Measurements from ENCODE around the gene ODF2. TPM values are rescaled to one million over a fixed set of nuclear protein-coding genes. Genes with fewer than 3 reads are reported as not detected.

The ODF2 gene
- total RNA-seq, 4 donors from 2014 or later, result 14.4 to 37.3 (median 25.9) TPM

DNA sequence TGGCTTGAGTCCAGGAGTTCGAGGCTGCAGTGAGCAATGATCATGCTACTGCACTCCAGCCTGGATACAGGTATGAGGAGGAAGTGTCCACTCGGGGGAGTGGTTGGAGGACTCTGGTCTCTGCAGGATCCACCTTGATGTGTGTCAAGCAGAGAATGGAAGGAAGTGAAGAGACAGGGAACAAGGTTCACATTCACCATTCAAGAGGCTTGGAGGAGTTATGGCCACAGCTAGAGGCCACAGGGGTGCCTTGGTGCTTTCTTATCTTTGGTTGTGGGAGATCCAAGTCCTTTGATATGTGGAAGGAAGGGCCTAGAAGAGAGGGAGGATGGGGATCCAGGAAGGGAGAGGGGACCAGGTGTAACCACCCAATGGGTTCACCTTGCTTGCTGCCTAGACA lies 40.5 kb upstream of the ODF2 start:
- Histone ChIP-seq H3K4me1 (no peaks in the 10 kb centered on the region), H3K4me3 (no peak overlapping the region), H3K27ac (no peak overlapping the region), H3K9me3 (no peaks in the 10 kb centered on the region), H3K27me3 (peaks cover 0 to 8% of the 10 kb centered on the region in 2 donors), H3K36me3 (no peaks in the 10 kb centered on the region)
- no peak for TF ChIP-seq POLR2A (IDR thresholded peaks at IDR 0.05)
- TF ChIP-seq, protein P1, sequence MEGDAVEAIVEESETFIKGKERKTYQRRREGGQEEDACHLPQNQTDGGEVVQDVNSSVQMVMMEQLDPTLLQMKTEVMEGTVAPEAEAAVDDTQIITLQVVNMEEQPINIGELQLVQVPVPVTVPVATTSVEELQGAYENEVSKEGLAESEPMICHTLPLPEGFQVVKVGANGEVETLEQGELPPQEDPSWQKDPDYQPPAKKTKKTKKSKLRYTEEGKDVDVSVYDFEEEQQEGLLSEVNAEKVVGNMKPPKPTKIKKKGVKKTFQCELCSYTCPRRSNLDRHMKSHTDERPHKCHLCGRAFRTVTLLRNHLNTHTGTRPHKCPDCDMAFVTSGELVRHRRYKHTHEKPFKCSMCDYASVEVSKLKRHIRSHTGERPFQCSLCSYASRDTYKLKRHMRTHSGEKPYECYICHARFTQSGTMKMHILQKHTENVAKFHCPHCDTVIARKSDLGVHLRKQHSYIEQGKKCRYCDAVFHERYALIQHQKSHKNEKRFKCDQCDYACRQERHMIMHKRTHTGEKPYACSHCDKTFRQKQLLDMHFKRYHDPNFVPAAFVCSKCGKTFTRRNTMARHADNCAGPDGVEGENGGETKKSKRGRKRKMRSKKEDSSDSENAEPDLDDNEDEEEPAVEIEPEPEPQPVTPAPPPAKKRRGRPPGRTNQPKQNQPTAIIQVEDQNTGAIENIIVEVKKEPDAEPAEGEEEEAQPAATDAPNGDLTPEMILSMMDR (IDR thresholded peaks at IDR 0.05), result no peak
- intact Hi-C loops (cut with DNase I; ENCODE audit: low total_unique reads), result no loop called here
- DNase-seq, result no peak

DNA sequence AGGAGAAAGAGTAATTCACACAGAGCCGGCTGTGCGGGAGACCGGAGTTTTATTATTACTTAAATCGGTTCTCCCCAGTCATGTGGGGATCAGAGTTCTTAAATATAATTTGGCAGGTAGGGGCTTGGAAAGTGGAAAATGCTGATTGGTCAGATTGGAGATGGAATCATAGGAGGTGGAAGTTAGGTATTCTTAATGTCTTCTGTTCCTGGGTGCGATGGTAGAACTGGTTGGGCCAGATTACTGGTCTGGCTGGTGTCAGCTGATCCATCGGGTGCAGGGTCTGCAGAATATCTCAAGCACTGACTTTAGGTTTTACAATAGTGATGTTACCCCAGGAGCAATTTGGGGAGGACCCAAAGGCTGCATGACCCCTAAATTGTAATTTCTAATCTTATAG lies 39.8 kb upstream of the ODF2 start:
- Histone ChIP-seq H3K4me3 (no peak overlapping the region), H3K36me3 (no peaks in the 10 kb centered on the region), H3K4me1 (no peaks in the 10 kb centered on the region), H3K27ac (no peak overlapping the region), H3K9me3 (no peaks in the 10 kb centered on the region), H3K27me3 (peaks cover 0 to 8% of the 10 kb centered on the region in 2 donors)
- intact Hi-C loops (cut with DNase I; ENCODE audit: low total_unique reads), result no loop called here
- DNase-seq, result no peak
- no peak for TF ChIP-seq POLR2A (IDR thresholded peaks at IDR 0.05)
- TF ChIP-seq, protein P1 (IDR thresholded peaks at IDR 0.05), result no peak

DNA sequence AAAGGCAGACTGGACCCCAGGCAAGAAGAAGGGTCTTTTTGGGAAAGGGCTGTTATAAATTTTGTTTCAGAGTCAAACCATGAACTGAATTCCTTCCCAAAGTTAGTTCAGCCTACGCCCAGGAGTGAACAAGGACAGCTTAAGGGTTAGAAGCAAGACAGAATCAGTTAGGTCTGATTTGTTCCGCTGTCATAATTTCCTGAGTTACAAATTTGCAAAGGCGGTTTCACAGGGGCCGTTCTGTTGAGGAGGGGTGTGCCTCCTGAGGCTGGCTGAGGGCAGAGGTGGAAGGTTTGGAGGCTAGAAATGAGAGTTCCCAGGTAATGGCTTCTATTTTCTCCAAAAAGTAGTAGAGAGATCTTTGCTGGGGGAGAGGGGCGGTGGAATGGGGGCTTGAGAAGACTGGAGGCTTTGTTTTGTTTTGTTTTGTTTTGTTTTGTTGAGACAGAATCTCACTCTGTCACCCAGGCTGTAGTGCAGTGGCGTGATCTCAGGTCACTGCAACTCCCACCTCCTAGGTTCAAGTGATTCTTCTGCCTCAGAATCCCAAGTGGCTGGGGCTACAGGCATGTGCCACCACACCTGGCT lies 39.3 kb upstream of the ODF2 start:
- no peak for DNase-seq
- intact Hi-C loops (cut with DNase I; ENCODE audit: low total_unique reads), result no loop called here
- H3K9me3 ChIP-seq, result no peaks in the 10 kb centered on the region
- H3K4me1 ChIP-seq, result peaks cover 0 to 3% of the 10 kb centered on the region in 2 donors
- no peak overlapping the region for H3K4me3 ChIP-seq
- H3K36me3 ChIP-seq, result no peaks in the 10 kb centered on the region
- TF ChIP-seq, protein P1 (IDR thresholded peaks at IDR 0.05), result no peak
- no peak for TF ChIP-seq POLR2A (IDR thresholded peaks at IDR 0.05)
- peaks cover 0 to 8% of the 10 kb centered on the region in 2 donors for H3K27me3 ChIP-seq
- H3K27ac ChIP-seq, result no peak overlapping the region

DNA sequence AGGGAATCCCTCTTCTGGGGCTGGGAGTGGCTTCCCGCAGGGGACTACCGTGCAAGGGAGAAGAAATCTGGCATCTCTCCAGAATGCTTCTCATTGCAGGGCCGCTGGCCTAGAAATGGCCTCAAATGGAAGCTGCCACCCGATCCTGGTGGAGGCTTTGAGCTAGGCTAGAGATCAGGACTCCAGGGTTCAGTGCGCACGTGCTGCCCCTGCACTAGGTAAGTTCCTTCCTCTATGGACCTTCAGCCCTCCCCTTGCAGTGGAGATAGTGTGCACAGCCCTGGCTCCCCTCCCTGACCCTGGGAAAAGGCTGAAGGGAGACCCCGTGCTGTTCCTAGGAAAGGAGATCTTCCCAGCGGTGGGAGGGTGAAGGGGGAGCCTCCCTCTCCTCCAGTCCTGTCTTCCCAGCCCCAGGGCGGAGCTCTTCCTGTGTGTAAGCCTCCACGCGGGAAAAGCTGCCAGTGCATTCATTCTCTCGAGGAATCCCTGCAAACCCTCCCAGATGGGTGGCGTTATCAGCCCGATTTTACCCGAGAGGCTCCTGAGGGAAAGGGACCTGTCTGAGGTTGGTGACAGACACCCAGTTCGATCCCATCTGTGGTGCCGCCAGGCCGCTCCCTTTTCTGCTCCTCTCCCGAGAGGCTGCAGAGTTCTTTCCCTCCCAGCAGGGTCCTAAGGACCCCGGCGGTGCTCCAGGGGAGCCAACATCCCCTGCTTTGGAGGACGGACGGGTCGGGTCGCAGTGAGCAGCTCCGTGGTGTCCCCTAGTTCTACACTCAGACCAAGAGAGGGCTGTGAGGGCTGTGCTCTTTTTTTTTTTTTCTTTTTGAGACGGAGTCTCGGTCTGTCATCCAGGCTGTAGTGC lies 36.5 kb upstream of the ODF2 start:
- intact Hi-C loops (cut with DNase I; ENCODE audit: low total_unique reads), result no loop called here
- peak overlapping the region; percentile 78 to 93 for H3K27ac ChIP-seq
- H3K4me1 ChIP-seq, result peaks cover 0 to 6% of the 10 kb centered on the region in 2 donors
- DNase-seq, result peak; percentile 21 to 37
- H3K36me3 ChIP-seq, result no peaks in the 10 kb centered on the region
- H3K27me3 ChIP-seq, result peaks cover 0 to 3% of the 10 kb centered on the region in 2 donors
- H3K9me3 ChIP-seq, result no peaks in the 10 kb centered on the region
- TF ChIP-seq, protein P1 (IDR thresholded peaks at IDR 0.05), result no peak
- TF ChIP-seq POLR2A (IDR thresholded peaks at IDR 0.05), result no peak
- H3K4me3 ChIP-seq, result peak overlapping the region; percentile 63 to 94

DNA sequence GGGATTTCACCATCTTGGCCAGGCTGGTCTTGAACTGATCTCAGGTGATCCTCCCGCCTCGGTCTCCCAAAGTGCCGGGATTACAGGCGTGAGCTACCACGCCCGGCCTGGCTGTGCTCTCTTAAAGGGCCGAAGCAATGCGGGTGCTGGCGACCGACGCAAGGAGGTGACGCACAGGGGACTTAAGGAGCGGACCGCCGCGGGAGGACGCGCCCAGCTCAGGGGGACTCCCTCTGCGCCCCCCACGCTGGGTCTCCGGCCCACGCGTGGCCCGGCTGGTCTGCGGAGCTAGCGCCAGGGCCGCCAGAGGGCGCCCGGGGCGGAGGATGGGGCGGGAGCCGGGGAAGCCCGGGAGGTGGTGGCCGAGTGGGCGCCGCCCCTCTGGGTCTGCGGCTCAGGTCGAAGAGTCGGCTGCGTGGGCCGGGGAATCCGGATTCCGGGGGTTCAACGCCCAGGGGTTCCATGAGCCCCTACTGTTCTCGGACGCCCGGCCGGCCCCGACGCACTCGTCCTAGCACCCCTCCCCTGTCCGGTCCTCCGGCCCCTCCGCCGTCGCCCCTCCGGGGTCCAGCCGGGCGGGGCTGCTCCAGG lies 35.7 kb upstream of the ODF2 start:
- peak; percentile 64 to 80 for DNase-seq
- Histone ChIP-seq H3K27ac (peak overlapping the region; percentile 78 to 93), H3K4me1 (peaks cover 0 to 6% of the 10 kb centered on the region in 2 donors), H3K9me3 (no peaks in the 10 kb centered on the region), H3K36me3 (no peaks in the 10 kb centered on the region), H3K4me3 (peak overlapping the region; percentile 63 to 94), H3K27me3 (peaks cover 0 to 3% of the 10 kb centered on the region in 2 donors)
- intact Hi-C loops (cut with DNase I; ENCODE audit: low total_unique reads), result no loop called here
- TF ChIP-seq, protein P1 (IDR thresholded peaks at IDR 0.05), result peak; percentile 61 to 97 (median 78)
- no peak for TF ChIP-seq POLR2A (IDR thresholded peaks at IDR 0.05)
